HepG2 (cell line): ENCODE results near the gene EZH1. TPM values are rescaled to one million over a fixed set of nuclear protein-coding genes. Genes with fewer than 3 reads are reported as not detected.

Experiments
- AKAP8 ChIP-seq: sonication (generic); formaldehyde crosslinking; IDR thresholded peaks from 2 replicates; pipeline ENCODE4 v1.5.1; 2020; ENCODE audit warnings: mild to moderate bottlenecking, missing genetic modification reagents
- HES4 ChIP-seq: sonication (generic); formaldehyde crosslinking; IDR thresholded peaks from 2 replicates; pipeline ENCODE4 v1.9.0; 2021; ENCODE audit warnings: mild to moderate bottlenecking, missing genetic modification reagents, borderline replicate concordance
- HMG20A ChIP-seq: IDR thresholded peaks from 2 replicates; pipeline ENCODE4 v1.6.1; 2016; ENCODE audit warnings: borderline replicate concordance
- LRRFIP1 ChIP-seq: sonication (generic); formaldehyde crosslinking; conservative IDR thresholded peaks from 2 replicates; pipeline ENCODE4 v1.4.0; 2020; ENCODE audit warnings: missing genetic modification reagents
- PHF8 ChIP-seq: sonication (generic); formaldehyde crosslinking; IDR thresholded peaks from 2 replicates; pipeline ENCODE4 v1.5.0; 2020; ENCODE audit warnings: missing genetic modification reagents
- PLSCR1 ChIP-seq: sonication (generic); formaldehyde crosslinking; IDR thresholded peaks from 2 replicates; pipeline ENCODE4 v1.5.0; 2020; ENCODE audit warnings: missing genetic modification reagents, mild to moderate bottlenecking, borderline replicate concordance
- ZFY ChIP-seq: sonication (generic); formaldehyde crosslinking; IDR thresholded peaks from 2 replicates; pipeline ENCODE4 v1.4.0; 2020; ENCODE audit warnings: missing genetic modification reagents
- ZMAT3 ChIP-seq: sonication (generic); formaldehyde crosslinking; conservative IDR thresholded peaks from 2 replicates; pipeline ENCODE4 v1.7.0; 2021; ENCODE audit warnings: missing genetic modification reagents
- ZMYM4 ChIP-seq: sonication (generic); formaldehyde crosslinking; IDR thresholded peaks from 2 replicates; pipeline ENCODE4 v1.8.1; 2023; ENCODE audit warnings: mild to moderate bottlenecking, missing genetic modification reagents
- ZNF142 ChIP-seq: sonication (generic); formaldehyde crosslinking; IDR thresholded peaks from 2 replicates; pipeline ENCODE4 v1.4.0; 2020; ENCODE audit warnings: missing genetic modification reagents
- ZNF18 ChIP-seq: sonication (generic); formaldehyde crosslinking; IDR thresholded peaks from 2 replicates; pipeline ENCODE4 v1.8.0; 2022; ENCODE audit warnings: mild to moderate bottlenecking, missing genetic modification reagents; ENCODE audit not compliant: insufficient replicate concordance
- polyA plus RNA-seq, 8 experiments: library from polyadenylated mRNA; depleted of rRNA in 3 of 8; stranded (reverse) in 7 of 8; unstranded in 1 of 8; fragments of >200 nt; fragmentation: Illumina TruSeq in 4 of 8; extraction: Trizol in 4 of 8; gene quantifications; 2 replicates each; pipeline versions ENCODE4 v1.2.1 to v1.2.3, GENCODE V29; 2011 to 2016; ENCODE audit warnings: low read depth in 4 of 8, missing spikeins in 1 of 8, mixed read lengths in 1 of 8; ENCODE audit not compliant: insufficient read depth in 1 of 8
- total RNA-seq, 5 experiments: library from RNA; depleted of rRNA; stranded (reverse); fragments of >200 nt; fragmentation: Illumina TruSeq; extraction: Trizol; gene quantifications; 2 replicates each; pipeline ENCODE4 v1.2.3, GENCODE V29; 2016; ENCODE audit warnings: low read depth in 1 of 5

EZH1 gene
- total and polyA plus RNA-seq, 2 of the 13 experiments (the other 11 are each of a cell fraction or from before 2014, with no cell fraction given) = 11.6 to 24.0 TPM

GRCh38 chr17:42744806-42745617, at the start of gene EZH1 (continued):
- TF ChIP-seq LRRFIP1 (CRISPR knock-in tag) (no peak), HES4 (peak; percentile 72; the same call in 1 of the 2 replicates), AKAP8 (CRISPR knock-in tag) (peak; percentile 57; the same call in 1 of the 2 replicates), HMG20A (CRISPR knock-in tag) (peak; percentile 9; the same call in 1 of the 2 replicates), ZNF142 (no peak), PLSCR1 (CRISPR knock-in tag) (0 out of 2 replicates have a peak, but pooled peaks have one; percentile 69), ZMYM4 (CRISPR knock-in tag) (peak; percentile 36; the same call in 1 of the 2 replicates), ZFY (CRISPR knock-in tag) (peak; percentile 95), ZMAT3 (CRISPR knock-in tag) (no peak; the same call in 1 of the 2 replicates), ZNF18 (peak; percentile 89), PHF8 (CRISPR knock-in tag) (peak; percentile 96)
